Measurements from ENCODE around the gene GJA3.

The GJA3 gene

GRCh38 chr13:20130652-20131051 lies 30.2 kb downstream of the GJA3 start:
- no peak overlapping the region for H3K4ac ChIP-seq (ENCODE audit: low read depth, low read length)
- WGBS (ENCODE audit: extremely low coverage, insufficient coverage, insufficient read length) = no CpG with 5 or more reads among the region's 2 CpGs

GRCh38 chr13:20130012-20130411 lies 30.8 kb downstream of the GJA3 start:
- no peak overlapping the region for H4K8ac ChIP-seq (ENCODE audit: low read depth, low read length)
- no peak overlapping the region for H3K27ac ChIP-seq (ENCODE audit: low read depth, low read length)
- no peaks in the 10 kb centered on the region for H3K9me3 ChIP-seq (ENCODE audit: insufficient read depth, low read depth, low read length)
- peaks cover 2% of the 10 kb centered on the region for H3K79me2 ChIP-seq (ENCODE audit: control insufficient read depth, insufficient read depth, low read length, poor library complexity)
- H3K4me2 ChIP-seq (ENCODE audit: low read length) = no peak overlapping the region
- H3K23ac ChIP-seq (ENCODE audit: low read length) = no peak overlapping the region
- no peak overlapping the region for H3K14ac ChIP-seq (ENCODE audit: low read length)
- H2AK5ac ChIP-seq (ENCODE audit: low read length) = no peak overlapping the region
- H3K36me3 ChIP-seq (ENCODE audit: control insufficient read depth in 1 of 2, insufficient read depth in 2 of 2, low read length in 2 of 2) = no peaks in the 10 kb centered on the region
- WGBS (ENCODE audit: extremely low coverage, insufficient coverage, insufficient read length) = no CpG with 5 or more reads among the region's 2 CpGs
- H3K4ac ChIP-seq (ENCODE audit: low read depth, low read length) = no peak overlapping the region
- H2BK5ac ChIP-seq (ENCODE audit: low read depth, low read length, poor library complexity) = no peak overlapping the region
- H4K91ac ChIP-seq (ENCODE audit: low read depth, low read length) = no peak overlapping the region
- DNase-seq = no peak
- H2BK120ac ChIP-seq (ENCODE audit: insufficient read depth, low read length, poor library complexity) = no peak overlapping the region
- H3K4me3 ChIP-seq (ENCODE audit: low read depth, low read length) = no peak overlapping the region
- no peak overlapping the region for H2BK12ac ChIP-seq (ENCODE audit: low read length)
- H4K12ac ChIP-seq (ENCODE audit: low read depth, low read length) = no peak overlapping the region
- H3K9ac ChIP-seq (ENCODE audit: low read length) = no peak overlapping the region
- no peak overlapping the region for H3K18ac ChIP-seq (ENCODE audit: low read length)
- no peak overlapping the region for H2AFZ ChIP-seq (ENCODE audit: insufficient read depth, low read length, poor library complexity)
- no peaks in the 10 kb centered on the region for H3K79me1 ChIP-seq (ENCODE audit: low read length)
- peaks cover 2 to 9% of the 10 kb centered on the region in 2 experiments for H3K4me1 ChIP-seq (ENCODE audit: control insufficient read depth in 1 of 2, insufficient read depth in 2 of 2, low read length in 2 of 2)
- peaks cover 1% of the 10 kb centered on the region for H3K27me3 ChIP-seq (ENCODE audit: insufficient read depth, low read length)

More at GRCh38 chr13:20130652-20131051, 30.2 kb downstream of the GJA3 start:
- no peak overlapping the region for H3K4me2 ChIP-seq (ENCODE audit: low read length)
- no peak overlapping the region for H2AFZ ChIP-seq (ENCODE audit: insufficient read depth, low read length, poor library complexity)
- H2AK5ac ChIP-seq (ENCODE audit: low read length) = no peak overlapping the region
- H4K91ac ChIP-seq (ENCODE audit: low read depth, low read length) = no peak overlapping the region
- no peak overlapping the region for H2BK5ac ChIP-seq (ENCODE audit: low read depth, low read length, poor library complexity)
- H4K8ac ChIP-seq (ENCODE audit: low read depth, low read length) = no peak overlapping the region
- H2BK12ac ChIP-seq (ENCODE audit: low read length) = no peak overlapping the region
- H3K4me1 ChIP-seq (ENCODE audit: control insufficient read depth in 1 of 2, insufficient read depth in 2 of 2, low read length in 2 of 2) = peaks cover 2 to 9% of the 10 kb centered on the region in 2 experiments
- no peak overlapping the region for H3K4me3 ChIP-seq (ENCODE audit: low read depth, low read length)
- H3K27ac ChIP-seq (ENCODE audit: low read depth, low read length) = no peak overlapping the region
- H4K12ac ChIP-seq (ENCODE audit: low read depth, low read length) = no peak overlapping the region
- H3K36me3 ChIP-seq (ENCODE audit: control insufficient read depth in 1 of 2, insufficient read depth in 2 of 2, low read length in 2 of 2) = no peaks in the 10 kb centered on the region
- peaks cover 1% of the 10 kb centered on the region for H3K27me3 ChIP-seq (ENCODE audit: insufficient read depth, low read length)
- H2BK120ac ChIP-seq (ENCODE audit: insufficient read depth, low read length, poor library complexity) = no peak overlapping the region
- no peaks in the 10 kb centered on the region for H3K9me3 ChIP-seq (ENCODE audit: insufficient read depth, low read depth, low read length)
- no peak for DNase-seq
- H3K79me1 ChIP-seq (ENCODE audit: low read length) = no peaks in the 10 kb centered on the region
- H3K14ac ChIP-seq (ENCODE audit: low read length) = no peak overlapping the region
- peaks cover 2% of the 10 kb centered on the region for H3K79me2 ChIP-seq (ENCODE audit: control insufficient read depth, insufficient read depth, low read length, poor library complexity)
- no peak overlapping the region for H3K18ac ChIP-seq (ENCODE audit: low read length)
- no peak overlapping the region for H3K23ac ChIP-seq (ENCODE audit: low read length)
- no peak overlapping the region for H3K9ac ChIP-seq (ENCODE audit: low read length)

GRCh38 chr13:20129076-20129475 lies 31.8 kb downstream of the GJA3 start:
- Histone ChIP-seq H4K12ac (ENCODE audit: low read depth, low read length) (no peak overlapping the region), H2BK120ac (ENCODE audit: insufficient read depth, low read length, poor library complexity) (no peak overlapping the region), H4K8ac (ENCODE audit: low read depth, low read length) (no peak overlapping the region), H2BK12ac (ENCODE audit: low read length) (no peak overlapping the region), H3K36me3 (ENCODE audit: control insufficient read depth in 1 of 2, insufficient read depth in 2 of 2, low read length in 2 of 2) (no peaks in the 10 kb centered on the region), H3K23ac (ENCODE audit: low read length) (no peak overlapping the region), H3K4me1 (ENCODE audit: control insufficient read depth in 1 of 2, insufficient read depth in 2 of 2, low read length in 2 of 2) (peaks cover 2 to 9% of the 10 kb centered on the region in 2 experiments), H3K9me3 (ENCODE audit: insufficient read depth, low read depth, low read length) (no peaks in the 10 kb centered on the region), H2AFZ (ENCODE audit: insufficient read depth, low read length, poor library complexity) (no peak overlapping the region), H2AK5ac (ENCODE audit: low read length) (no peak overlapping the region), H3K9ac (ENCODE audit: low read length) (no peak overlapping the region), H3K79me1 (ENCODE audit: low read length) (no peaks in the 10 kb centered on the region), H3K79me2 (ENCODE audit: control insufficient read depth, insufficient read depth, low read length, poor library complexity) (peaks cover 2% of the 10 kb centered on the region), H3K18ac (ENCODE audit: low read length) (no peak overlapping the region), H3K27ac (ENCODE audit: low read depth, low read length) (no peak overlapping the region), H3K27me3 (ENCODE audit: insufficient read depth, low read length) (peaks cover 1% of the 10 kb centered on the region), H3K4ac (ENCODE audit: low read depth, low read length) (no peak overlapping the region), H2BK5ac (ENCODE audit: low read depth, low read length, poor library complexity) (no peak overlapping the region), H4K91ac (ENCODE audit: low read depth, low read length) (no peak overlapping the region), H3K4me2 (ENCODE audit: low read length) (no peak overlapping the region), H3K4me3 (ENCODE audit: low read depth, low read length) (no peak overlapping the region), H3K14ac (ENCODE audit: low read length) (no peak overlapping the region)
- no peak for DNase-seq
- no CpG with 5 or more reads among the region's 18 CpGs for WGBS (ENCODE audit: extremely low coverage, insufficient coverage, insufficient read length)

- WGBS (ENCODE audit: extremely low coverage, insufficient coverage, insufficient read length) = no CpG with 5 or more reads among the region's 28 CpGs
- H4K12ac ChIP-seq (ENCODE audit: low read depth, low read length) = no peak overlapping the region
- peak in 1 of 2 donors; percentile 48 for DNase-seq
- H3K36me3 ChIP-seq (ENCODE audit: control insufficient read depth in 1 of 2, insufficient read depth in 2 of 2, low read length in 2 of 2) = no peaks in the 10 kb centered on the region
- H2AFZ ChIP-seq (ENCODE audit: insufficient read depth, low read length, poor library complexity) = peak overlapping the region; percentile 75
- H4K91ac ChIP-seq (ENCODE audit: low read depth, low read length) = no peak overlapping the region
- H3K79me1 ChIP-seq (ENCODE audit: low read length) = no peaks in the 10 kb centered on the region
- H2BK5ac ChIP-seq (ENCODE audit: low read depth, low read length, poor library complexity) = no peak overlapping the region
- peak overlapping the region; percentile 77 for H3K4me3 ChIP-seq (ENCODE audit: low read depth, low read length)
- peaks cover 2 to 9% of the 10 kb centered on the region in 2 experiments for H3K4me1 ChIP-seq (ENCODE audit: control insufficient read depth in 1 of 2, insufficient read depth in 2 of 2, low read length in 2 of 2)
- no peak overlapping the region for H2BK12ac ChIP-seq (ENCODE audit: low read length)
- H3K9me3 ChIP-seq (ENCODE audit: insufficient read depth, low read depth, low read length) = no peaks in the 10 kb centered on the region
- no peak overlapping the region for H2AK5ac ChIP-seq (ENCODE audit: low read length)
- H2BK120ac ChIP-seq (ENCODE audit: insufficient read depth, low read length, poor library complexity) = no peak overlapping the region
- no peak overlapping the region for H3K18ac ChIP-seq (ENCODE audit: low read length)
- no peak overlapping the region for H3K23ac ChIP-seq (ENCODE audit: low read length)
- H3K9ac ChIP-seq (ENCODE audit: low read length) = no peak overlapping the region
- no peak overlapping the region for H3K4ac ChIP-seq (ENCODE audit: low read depth, low read length)
- H4K8ac ChIP-seq (ENCODE audit: low read depth, low read length) = no peak overlapping the region
- no peak overlapping the region for H3K14ac ChIP-seq (ENCODE audit: low read length)
- H3K27me3 ChIP-seq (ENCODE audit: insufficient read depth, low read length) = peaks cover 1% of the 10 kb centered on the region
- peaks cover 2% of the 10 kb centered on the region for H3K79me2 ChIP-seq (ENCODE audit: control insufficient read depth, insufficient read depth, low read length, poor library complexity)
- no peak overlapping the region for H3K27ac ChIP-seq (ENCODE audit: low read depth, low read length)
- H3K4me2 ChIP-seq (ENCODE audit: low read length) = peak overlapping the region; percentile 98
Observed at GRCh38 chr13:20128459-20128931, 32.4 kb downstream of the GJA3 start.
